Muscle of leg (tissue), 11 donors: ENCODE measurements around the gene LDLRAD4. TPM values are rescaled to one million over a fixed set of nuclear protein-coding genes. Genes with fewer than 3 reads are reported as not detected.

Source experiments
- DNase-seq: peaks from one replicate; pipeline ENCODE4 v3.0.0; 2013
- H3K27ac ChIP-seq: one replicate; pipeline ENCODE4 v1.5.1; 2013; ENCODE audit warnings: mild to moderate bottlenecking, low read length, control low read depth
- H3K27me3 ChIP-seq: one replicate; pipeline ENCODE4 v1.6.1; 2013; ENCODE audit warnings: low read length; ENCODE audit not compliant: control insufficient read depth, insufficient read depth
- H3K36me3 ChIP-seq: one replicate; pipeline ENCODE4 v1.6.1; 2013; ENCODE audit warnings: low read length; ENCODE audit not compliant: control insufficient read depth, insufficient read depth
- H3K4me1 ChIP-seq: one replicate; pipeline ENCODE4 v1.6.1; 2013; ENCODE audit warnings: low read length; ENCODE audit not compliant: control insufficient read depth, insufficient read depth
- H3K4me3 ChIP-seq: one replicate; pipeline ENCODE4 v1.5.1; 2013; ENCODE audit warnings: low read length, control low read depth
- H3K9me3 ChIP-seq: replicated peaks from 2 replicates; pipeline ENCODE4 v1.6.1; 2013; ENCODE audit warnings: low read depth, low read length; ENCODE audit not compliant: control insufficient read depth
- WGBS: methylation state at CpG from one replicate; pipeline ENCODE4 v1.1.5; 2013; ENCODE audit warnings: missing lambda C conversion rate; ENCODE audit not compliant: insufficient coverage; 5-methylcytosine and 5-hydroxymethylcytosine counted together
- polyA plus RNA-seq, 8 donors: library from polyadenylated mRNA; unstranded; fragments of 120-200 nt; gene quantifications; one replicate each; pipeline versions ENCODE4 v1.2.1 to v1.2.3, GENCODE V29; 2013; ENCODE audit warnings: inconsistent platforms in 1 of 8, low replicate concordance in 1 of 8; ENCODE audit not compliant: insufficient read length in 8 of 8, insufficient read depth in 1 of 8
- total RNA-seq: library from RNA; stranded (reverse); fragments of 120-200 nt; gene quantifications from one replicate; pipeline ENCODE4 v1.2.4, GENCODE V29; 2013

Gene LDLRAD4
- total and polyA plus RNA-seq, 9 donors: 9.0 to 20.8 (median 14.4) TPM

GRCh38 chr18:13572148-13572547 lies 353.6 kb downstream of the LDLRAD4 start:
- H3K4me3 ChIP-seq: no peak overlapping the region
- 90% methylated on average over 4 of the region's 5 CpGs for WGBS
- no peaks in the 10 kb centered on the region for H3K36me3 ChIP-seq
- H3K9me3 ChIP-seq: no peaks in the 10 kb centered on the region
- H3K27me3 ChIP-seq: no peaks in the 10 kb centered on the region
- DNase-seq: no peak
- H3K27ac ChIP-seq: no peak overlapping the region
- peaks cover 19% of the 10 kb centered on the region for H3K4me1 ChIP-seq

- no peak for DNase-seq
- no peaks in the 10 kb centered on the region for H3K9me3 ChIP-seq
- H3K27me3 ChIP-seq: no peaks in the 10 kb centered on the region
- no peaks in the 10 kb centered on the region for H3K36me3 ChIP-seq
- H3K27ac ChIP-seq: no peak overlapping the region
- WGBS: 93% methylated on average over 3 of the region's 7 CpGs
- peaks cover 17% of the 10 kb centered on the region for H3K4me1 ChIP-seq
- no peak overlapping the region for H3K4me3 ChIP-seq
These were observed 354.2 kb downstream of the LDLRAD4 start for GRCh38 chr18:13572721-13573120.

- DNase-seq: no peak
- WGBS: 88% methylated on average over 6 of the region's 7 CpGs
- Histone ChIP-seq H3K4me1 (peaks cover 11% of the 10 kb centered on the region), H3K4me3 (no peak overlapping the region), H3K9me3 (no peaks in the 10 kb centered on the region), H3K36me3 (no peaks in the 10 kb centered on the region), H3K27ac (no peak overlapping the region), H3K27me3 (no peaks in the 10 kb centered on the region)
These were observed 355.2 kb downstream of the LDLRAD4 start for GRCh38 chr18:13573750-13574149.

GRCh38 chr18:13574355-13574754 lies 355.8 kb downstream of the LDLRAD4 start:
- no peak for DNase-seq
- no peaks in the 10 kb centered on the region for H3K36me3 ChIP-seq
- H3K27ac ChIP-seq: no peak overlapping the region
- H3K27me3 ChIP-seq: no peaks in the 10 kb centered on the region
- H3K9me3 ChIP-seq: no peaks in the 10 kb centered on the region
- H3K4me3 ChIP-seq: no peak overlapping the region
- H3K4me1 ChIP-seq: peaks cover 8% of the 10 kb centered on the region
- WGBS: 97% methylated on average over 3 of the region's 10 CpGs

- Histone ChIP-seq H3K9me3 (no peaks in the 10 kb centered on the region), H3K4me3 (no peak overlapping the region), H3K27ac (no peak overlapping the region), H3K4me1 (peaks cover 8% of the 10 kb centered on the region), H3K27me3 (no peaks in the 10 kb centered on the region), H3K36me3 (no peaks in the 10 kb centered on the region)
- no CpG with 5 or more reads among the region's 1 CpG for WGBS
- DNase-seq: no peak
These were observed 356.2 kb downstream of the LDLRAD4 start for GRCh38 chr18:13574761-13575160.

GRCh38 chr18:13576598-13576997 lies 358.0 kb downstream of the LDLRAD4 start:
- no peak overlapping the region for H3K27ac ChIP-seq
- H3K36me3 ChIP-seq: no peaks in the 10 kb centered on the region
- no peaks in the 10 kb centered on the region for H3K9me3 ChIP-seq
- H3K4me1 ChIP-seq: peaks cover 4% of the 10 kb centered on the region
- no peak for DNase-seq
- H3K4me3 ChIP-seq: no peak overlapping the region
- H3K27me3 ChIP-seq: no peaks in the 10 kb centered on the region
- WGBS: 97% methylated on average over 3 of the region's 6 CpGs

- Histone ChIP-seq H3K36me3 (no peaks in the 10 kb centered on the region), H3K4me1 (peaks cover 4% of the 10 kb centered on the region), H3K9me3 (no peaks in the 10 kb centered on the region), H3K27ac (no peak overlapping the region), H3K27me3 (no peaks in the 10 kb centered on the region), H3K4me3 (no peak overlapping the region)
- 70% methylated on average over 10 of the region's 10 CpGs for WGBS
- DNase-seq: peak; percentile 39
These were observed 358.6 kb downstream of the LDLRAD4 start for GRCh38 chr18:13577091-13577697.

- Histone ChIP-seq H3K4me3 (no peak overlapping the region), H3K27me3 (no peaks in the 10 kb centered on the region), H3K9me3 (no peaks in the 10 kb centered on the region), H3K36me3 (no peaks in the 10 kb centered on the region), H3K4me1 (peaks cover 4% of the 10 kb centered on the region), H3K27ac (no peak overlapping the region)
- no peak for DNase-seq
- 100% methylated on average over 1 of the region's 3 CpGs for WGBS
These were observed 359.2 kb downstream of the LDLRAD4 start for GRCh38 chr18:13577781-13578180.

GRCh38 chr18:13578400-13578799 lies 359.8 kb downstream of the LDLRAD4 start:
- Histone ChIP-seq H3K4me1 (peaks cover 4% of the 10 kb centered on the region), H3K27ac (no peak overlapping the region), H3K4me3 (no peak overlapping the region), H3K9me3 (no peaks in the 10 kb centered on the region), H3K36me3 (no peaks in the 10 kb centered on the region), H3K27me3 (no peaks in the 10 kb centered on the region)
- WGBS: 90% methylated on average over 3 of the region's 6 CpGs
- no peak for DNase-seq

GRCh38 chr18:13579874-13580273 lies 361.3 kb downstream of the LDLRAD4 start:
- DNase-seq: peak; percentile 40
- Histone ChIP-seq H3K9me3 (no peaks in the 10 kb centered on the region), H3K4me1 (no peaks in the 10 kb centered on the region), H3K27ac (no peak overlapping the region), H3K4me3 (no peak overlapping the region), H3K27me3 (no peaks in the 10 kb centered on the region), H3K36me3 (no peaks in the 10 kb centered on the region)
- WGBS: 38% methylated on average over 3 of the region's 3 CpGs

GRCh38 chr18:13580351-13580750 lies 361.8 kb downstream of the LDLRAD4 start:
- no peaks in the 10 kb centered on the region for H3K27me3 ChIP-seq
- no peaks in the 10 kb centered on the region for H3K4me1 ChIP-seq
- H3K27ac ChIP-seq: no peak overlapping the region
- H3K9me3 ChIP-seq: no peaks in the 10 kb centered on the region
- WGBS: 72% methylated on average over 7 of the region's 7 CpGs
- H3K4me3 ChIP-seq: no peak overlapping the region
- no peaks in the 10 kb centered on the region for H3K36me3 ChIP-seq
- no peak for DNase-seq
